ENCODE data around the gene CNPY3.
"Not testable (repeated sequence)": the region's sequence is repeated elsewhere in the genome, so short reads cannot be mapped to it uniquely, and the experiment has no call there.

Gene CNPY3

GRCh38 chr6:42928986-42929820, at the start of gene CNPY3:
CNPY3 (plus strand) TSS chr6:42929480; CDS start chr6:42929571, 91 bp downstream.
- DNase-seq = peak; percentile 95 to 96

GRCh38 chr6:42880240-42880817, 49.0 kb upstream of the CNPY3 start:
- DNase-seq = not testable (repeated sequence)

- peak in 1 of 2 donors; percentile 18 for DNase-seq
These were observed 48.4 kb upstream of the CNPY3 start for GRCh38 chr6:42880871-42881270.

GRCh38 chr6:42885702-42886101, 43.6 kb upstream of the CNPY3 start:
- DNase-seq = no peak

GRCh38 chr6:42888201-42888600, 41.1 kb upstream of the CNPY3 start:
- not testable (repeated sequence) for DNase-seq

- DNase-seq = peak in 1 of 2 donors; percentile 32
These were observed 39.5 kb upstream of the CNPY3 start for GRCh38 chr6:42889815-42890214.

GRCh38 chr6:42890311-42891198, 38.7 kb upstream of the CNPY3 start:
- peak; percentile 89 to 92 for DNase-seq

- DNase-seq = no peak
These were observed 38.0 kb upstream of the CNPY3 start for GRCh38 chr6:42891199-42891722.

- peak in 1 of 2 donors; percentile 22 for DNase-seq
These were observed 35.0 kb upstream of the CNPY3 start for GRCh38 chr6:42894041-42894828.

GRCh38 chr6:42896178-42896719, 33.0 kb upstream of the CNPY3 start:
- DNase-seq = no peak

- DNase-seq = peak; percentile 76 to 81
These were observed 30.4 kb upstream of the CNPY3 start for GRCh38 chr6:42898891-42899361.

GRCh38 chr6:42899871-42900270, 29.4 kb upstream of the CNPY3 start:
- DNase-seq = no peak

GRCh38 chr6:42901538-42901957, 27.7 kb upstream of the CNPY3 start:
- peak; percentile 76 to 87 for DNase-seq

- DNase-seq = not testable (repeated sequence)
These were observed 26.6 kb upstream of the CNPY3 start for GRCh38 chr6:42902429-42903263.

- no peak for DNase-seq
These were observed 24.8 kb upstream of the CNPY3 start for GRCh38 chr6:42904467-42904866.

GRCh38 chr6:42907336-42907735, 21.9 kb upstream of the CNPY3 start:
- no peak for DNase-seq

- DNase-seq = no peak
These were observed 19.4 kb upstream of the CNPY3 start for GRCh38 chr6:42909835-42910234.

- DNase-seq = no peak
These were observed 17.9 kb upstream of the CNPY3 start for GRCh38 chr6:42911171-42912021.

GRCh38 chr6:42914546-42914945, 14.7 kb upstream of the CNPY3 start:
- DNase-seq = no peak

GRCh38 chr6:42915732-42916131, 13.5 kb upstream of the CNPY3 start, which contains the start of gene PTCRA:
PTCRA (plus strand) TSS chr6:42916053; CDS start chr6:42916070, 17 bp downstream.
- no peak for DNase-seq
